Osteoblast (primary cell): ENCODE measurements around the gene RBP5. TPM values are rescaled to one million over a fixed set of nuclear protein-coding genes. Genes with fewer than 3 reads are reported as not detected.

Experiments used
- DNase-seq: peaks from one replicate; pipeline ENCODE4 v3.0.0; 2011; ENCODE audit warnings: low spot score, mixed read lengths; ENCODE audit not compliant: insufficient read length; ENCODE audit errors: missing footprints
- H2AFZ ChIP-seq: 2 replicates; pipeline ENCODE4 v1.6.0; 2011; ENCODE audit warnings: mild to moderate bottlenecking, low read length
- H3K27ac ChIP-seq: 2 replicates; pipeline ENCODE4 v1.5.1; 2011; ENCODE audit warnings: mild to moderate bottlenecking, low read depth, low read length, moderate library complexity
- H3K27me3 ChIP-seq: 2 replicates; pipeline ENCODE4 v1.6.0; 2012; ENCODE audit warnings: mild to moderate bottlenecking, control low read depth, inconsistent platforms, low read length, moderate library complexity; ENCODE audit not compliant: insufficient read depth
- H3K36me3 ChIP-seq: 2 replicates; pipeline ENCODE4 v1.5.1; 2011; ENCODE audit warnings: mild to moderate bottlenecking, low read length, control low read depth, moderate library complexity; ENCODE audit not compliant: insufficient read depth
- H3K4me1 ChIP-seq: 2 replicates; pipeline ENCODE4 v1.5.1; 2011; ENCODE audit warnings: mild to moderate bottlenecking, low read length, control low read depth, moderate library complexity; ENCODE audit not compliant: insufficient read depth
- H3K4me2 ChIP-seq: 2 replicates; pipeline ENCODE4 v1.6.0; 2011; ENCODE audit warnings: mild to moderate bottlenecking, low read length; ENCODE audit not compliant: insufficient read depth
- H3K4me3 ChIP-seq: fragments of 200-600 bp; sonication (generic); 3 replicates; pipeline ENCODE4 v1.5.1; 2012; ENCODE audit warnings: mild to moderate bottlenecking, low read length, inconsistent platforms; ENCODE audit not compliant: insufficient read depth
- H3K79me2 ChIP-seq: 2 replicates; pipeline ENCODE4 v1.6.0; 2012; ENCODE audit warnings: mild to moderate bottlenecking, low read length, control low read depth, inconsistent platforms; ENCODE audit not compliant: insufficient read depth
- H3K9me3 ChIP-seq: 2 replicates; pipeline ENCODE4 v1.5.1; 2011; ENCODE audit warnings: low read depth, low read length, control low read depth
- H4K20me1 ChIP-seq: 2 replicates; pipeline ENCODE4 v1.6.0; 2012; ENCODE audit warnings: mild to moderate bottlenecking, low read length, control low read depth; ENCODE audit not compliant: insufficient read depth
- total RNA-seq: library from RNA; depleted of rRNA; stranded (reverse); fragments of >200 nt; gene quantifications from 2 replicates; pipeline ENCODE4 v1.2.3, GENCODE V29; 2012
- TF ChIP-seq, protein P1 (sequence below): IDR thresholded peaks from 2 replicates; pipeline ENCODE4 v1.5.1; 2011; ENCODE audit warnings: mild to moderate bottlenecking, low read depth, low read length, moderate library complexity; ENCODE audit errors: extremely low read depth

The RBP5 gene
- total RNA-seq, 1 donor = not detected

DNA sequence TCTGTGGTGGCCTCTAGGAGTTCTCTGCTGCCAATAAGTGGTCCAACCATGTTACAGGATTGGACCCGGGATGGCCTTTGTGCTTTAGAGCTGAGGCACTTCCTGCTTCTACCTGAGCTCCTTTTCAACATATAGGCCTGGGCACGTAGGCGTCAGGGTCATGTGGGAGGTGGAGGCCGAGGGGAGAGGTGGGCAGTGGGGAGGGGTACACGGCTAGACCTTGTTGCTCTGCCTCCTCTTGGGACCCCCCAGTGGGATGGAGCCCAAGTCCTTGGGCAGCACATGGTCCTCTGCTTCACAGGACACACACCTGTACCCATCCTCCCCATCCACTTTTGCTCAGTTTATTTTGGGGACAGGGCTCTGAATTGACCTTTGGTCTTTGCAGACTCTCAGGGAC, 7.4 kb downstream of the RBP5 start:
- H3K4me2 ChIP-seq = no peak overlapping the region
- no peak overlapping the region for H2AFZ ChIP-seq
- H4K20me1 ChIP-seq = no peaks in the 10 kb centered on the region
- no peak for DNase-seq
- no peaks in the 10 kb centered on the region for H3K79me2 ChIP-seq
- no peak overlapping the region for H3K4me3 ChIP-seq
- H3K27ac ChIP-seq = no peak overlapping the region
- H3K27me3 ChIP-seq = no peaks in the 10 kb centered on the region
- H3K36me3 ChIP-seq = peaks cover 5% of the 10 kb centered on the region
- H3K4me1 ChIP-seq = no peaks in the 10 kb centered on the region
- TF ChIP-seq, protein P1, sequence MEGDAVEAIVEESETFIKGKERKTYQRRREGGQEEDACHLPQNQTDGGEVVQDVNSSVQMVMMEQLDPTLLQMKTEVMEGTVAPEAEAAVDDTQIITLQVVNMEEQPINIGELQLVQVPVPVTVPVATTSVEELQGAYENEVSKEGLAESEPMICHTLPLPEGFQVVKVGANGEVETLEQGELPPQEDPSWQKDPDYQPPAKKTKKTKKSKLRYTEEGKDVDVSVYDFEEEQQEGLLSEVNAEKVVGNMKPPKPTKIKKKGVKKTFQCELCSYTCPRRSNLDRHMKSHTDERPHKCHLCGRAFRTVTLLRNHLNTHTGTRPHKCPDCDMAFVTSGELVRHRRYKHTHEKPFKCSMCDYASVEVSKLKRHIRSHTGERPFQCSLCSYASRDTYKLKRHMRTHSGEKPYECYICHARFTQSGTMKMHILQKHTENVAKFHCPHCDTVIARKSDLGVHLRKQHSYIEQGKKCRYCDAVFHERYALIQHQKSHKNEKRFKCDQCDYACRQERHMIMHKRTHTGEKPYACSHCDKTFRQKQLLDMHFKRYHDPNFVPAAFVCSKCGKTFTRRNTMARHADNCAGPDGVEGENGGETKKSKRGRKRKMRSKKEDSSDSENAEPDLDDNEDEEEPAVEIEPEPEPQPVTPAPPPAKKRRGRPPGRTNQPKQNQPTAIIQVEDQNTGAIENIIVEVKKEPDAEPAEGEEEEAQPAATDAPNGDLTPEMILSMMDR = no peak
- no peaks in the 10 kb centered on the region for H3K9me3 ChIP-seq

DNA sequence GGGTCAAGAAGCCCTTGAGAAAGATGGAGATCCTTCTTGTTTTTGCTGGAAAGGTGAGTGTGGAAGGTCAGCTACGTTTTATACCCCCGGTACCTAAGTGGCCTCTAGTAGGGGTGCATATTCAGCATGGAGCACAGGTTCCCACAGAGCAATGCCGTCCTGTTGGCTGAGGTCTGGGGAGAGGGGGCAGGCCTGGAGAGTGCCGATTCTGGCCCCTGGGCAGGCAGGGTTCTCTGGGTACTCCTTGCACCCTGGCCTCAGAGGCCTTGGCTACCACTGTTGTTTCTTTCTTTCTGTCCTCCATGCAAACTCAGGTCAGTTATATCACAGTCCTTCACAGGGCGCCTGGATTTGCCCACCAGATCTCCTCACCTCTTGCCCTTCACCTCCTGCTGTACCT, 8.5 kb downstream of the RBP5 start:
- H2AFZ ChIP-seq = no peak overlapping the region
- H3K79me2 ChIP-seq = no peaks in the 10 kb centered on the region
- H3K27ac ChIP-seq = no peak overlapping the region
- H3K9me3 ChIP-seq = no peaks in the 10 kb centered on the region
- TF ChIP-seq, protein P1 = no peak
- no peaks in the 10 kb centered on the region for H3K4me1 ChIP-seq
- peaks cover 5% of the 10 kb centered on the region for H3K36me3 ChIP-seq
- H3K27me3 ChIP-seq = no peaks in the 10 kb centered on the region
- DNase-seq = no peak
- H3K4me2 ChIP-seq = no peak overlapping the region
- H3K4me3 ChIP-seq = no peak overlapping the region
- no peaks in the 10 kb centered on the region for H4K20me1 ChIP-seq

DNA sequence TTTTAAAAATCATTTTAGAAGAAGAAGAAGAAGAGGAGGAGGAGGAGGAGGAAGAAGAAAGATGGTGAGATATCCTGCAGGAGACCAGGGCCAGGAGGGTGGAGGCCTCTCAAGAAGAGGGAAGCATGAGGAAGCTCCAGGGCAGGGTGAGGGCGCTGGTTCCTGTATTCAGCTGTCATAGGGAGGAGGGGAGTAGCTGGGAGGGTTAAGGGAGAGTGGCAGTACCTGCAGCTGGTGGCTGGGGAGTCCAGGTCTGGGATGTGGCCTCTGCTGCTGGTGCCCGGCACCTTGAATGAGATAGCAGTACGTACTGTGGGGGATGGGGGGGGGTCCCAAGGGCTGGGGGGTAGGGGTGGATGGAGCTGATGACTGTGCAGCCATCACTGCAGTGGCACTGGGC, 9.8 kb downstream of the RBP5 start:
- Histone ChIP-seq H3K4me3 (no peak overlapping the region), H4K20me1 (no peaks in the 10 kb centered on the region), H3K36me3 (peaks cover 5% of the 10 kb centered on the region), H3K4me2 (no peak overlapping the region), H3K27me3 (no peaks in the 10 kb centered on the region), H3K9me3 (no peaks in the 10 kb centered on the region), H3K27ac (no peak overlapping the region), H3K79me2 (no peaks in the 10 kb centered on the region), H2AFZ (no peak overlapping the region), H3K4me1 (no peaks in the 10 kb centered on the region)
- TF ChIP-seq, protein P1 = no peak
- no peak for DNase-seq

DNA sequence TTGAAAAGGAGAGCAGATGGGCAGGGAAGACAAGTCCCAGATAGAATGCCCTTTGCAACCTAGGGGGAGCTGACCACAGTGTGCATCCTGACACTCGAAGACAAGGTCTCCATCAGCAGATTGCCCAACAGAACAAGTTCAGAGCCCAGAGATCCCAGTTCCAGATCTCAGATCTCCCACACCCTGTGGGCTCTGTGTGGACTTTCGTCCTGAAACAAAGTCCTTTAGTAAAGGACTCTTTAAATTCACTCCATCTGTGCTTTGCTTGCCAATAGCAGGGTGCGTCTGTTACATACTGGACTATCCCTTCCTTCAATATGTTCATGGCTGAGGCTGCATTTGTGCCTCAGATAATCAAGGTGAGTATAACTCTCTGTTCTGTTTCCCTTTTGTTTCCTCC, 11.0 kb downstream of the RBP5 start:
- H3K4me3 ChIP-seq = no peak overlapping the region
- H3K9me3 ChIP-seq = no peaks in the 10 kb centered on the region
- no peak overlapping the region for H3K27ac ChIP-seq
- TF ChIP-seq, protein P1 = no peak
- no peaks in the 10 kb centered on the region for H3K79me2 ChIP-seq
- no peak overlapping the region for H2AFZ ChIP-seq
- no peaks in the 10 kb centered on the region for H3K27me3 ChIP-seq
- DNase-seq = no peak
- no peaks in the 10 kb centered on the region for H3K4me1 ChIP-seq
- no peaks in the 10 kb centered on the region for H4K20me1 ChIP-seq
- peaks cover 5% of the 10 kb centered on the region for H3K36me3 ChIP-seq
- no peak overlapping the region for H3K4me2 ChIP-seq
